Keratinocyte (primary cell): ENCODE measurements around the gene MBP. TPM values are rescaled to one million over a fixed set of nuclear protein-coding genes. Genes with fewer than 3 reads are reported as not detected.

Experiments used
- DNase-seq: peaks from one replicate; pipeline ENCODE4 v3.0.0-alpha.2; 2011; ENCODE audit warnings: low read depth, missing footprints, low spot score
- FAIRE-seq: peaks from 2 replicates; lab custom pipeline; 2011; peaks lifted over from hg19 to GRCh38; lab: Jason Lieb, UNC
- H2AFZ ChIP-seq: 2 replicates; pipeline ENCODE4 v1.6.0; 2012; ENCODE audit warnings: low read length, control low read depth, inconsistent platforms; ENCODE audit not compliant: control insufficient read depth
- H3K27ac ChIP-seq: 2 replicates; pipeline ENCODE4 v1.5.1; 2011; ENCODE audit warnings: low read length; ENCODE audit not compliant: control insufficient read depth, insufficient read depth
- H3K27me3 ChIP-seq: 3 replicates; pipeline ENCODE4 v1.6.0; 2011; ENCODE audit warnings: low read length; ENCODE audit not compliant: control insufficient read depth, insufficient read depth; ENCODE audit errors: extremely low read depth
- H3K36me3 ChIP-seq, 2 experiments: 2 replicates in 1 of 2; 3 replicates in 1 of 2; pipeline ENCODE4 v1.5.1; 2011; ENCODE audit warnings: low read length in 2 of 2, mild to moderate bottlenecking in 1 of 2; ENCODE audit not compliant: control insufficient read depth in 2 of 2, insufficient read depth in 2 of 2; ENCODE audit errors: extremely low read depth in 1 of 2
- H3K4me1 ChIP-seq: 3 replicates; pipeline ENCODE4 v1.5.1; 2011; ENCODE audit warnings: low read length; ENCODE audit not compliant: control insufficient read depth, insufficient read depth; ENCODE audit errors: extremely low read depth
- H3K4me2 ChIP-seq: 3 replicates; pipeline ENCODE4 v1.6.0; 2011; ENCODE audit warnings: low read depth, low read length; ENCODE audit not compliant: control insufficient read depth, insufficient read depth; ENCODE audit errors: extremely low read depth
- H3K4me3 ChIP-seq, 3 experiments: fragments of 200-600 bp in 1 of 3; sonication (generic) in 1 of 3; 2 replicates in 2 of 3; 3 replicates in 1 of 3; pipeline ENCODE4 v1.5.1; 2011 to 2016; ENCODE audit warnings: low read length in 3 of 3, mild to moderate bottlenecking in 3 of 3, control low read depth in 2 of 3, inconsistent platforms in 1 of 3, low read depth in 1 of 3, mixed read lengths in 1 of 3, mixed run types in 1 of 3, moderate library complexity in 1 of 3; ENCODE audit not compliant: control insufficient read depth in 2 of 3, insufficient read depth in 2 of 3; ENCODE audit errors: extremely low read depth in 1 of 3
- H3K79me2 ChIP-seq: 2 replicates; pipeline ENCODE4 v1.6.0; 2012; ENCODE audit warnings: low read length; ENCODE audit not compliant: control insufficient read depth, insufficient read depth
- H3K9ac ChIP-seq: 3 replicates; pipeline ENCODE4 v1.6.0; 2011; ENCODE audit warnings: low read length; ENCODE audit not compliant: control insufficient read depth, insufficient read depth; ENCODE audit errors: extremely low read depth
- H3K9me1 ChIP-seq: 3 replicates; pipeline ENCODE4 v1.6.0; 2011; ENCODE audit warnings: low read length; ENCODE audit not compliant: control insufficient read depth, insufficient read depth; ENCODE audit errors: extremely low read depth
- H3K9me3 ChIP-seq: 2 replicates; pipeline ENCODE4 v1.5.1; 2012; ENCODE audit warnings: low read depth, low read length; ENCODE audit not compliant: control insufficient read depth
- H4K20me1 ChIP-seq: 3 replicates; pipeline ENCODE4 v1.6.0; 2011; ENCODE audit warnings: low read length; ENCODE audit not compliant: control insufficient read depth, insufficient read depth; ENCODE audit errors: extremely low read depth
- CTCF ChIP-seq, 3 experiments: IDR thresholded peaks in 1 of 3; conservative IDR thresholded peaks in 1 of 3; optimal IDR thresholded peaks in 1 of 3; 2 replicates in 2 of 3; 3 replicates in 1 of 3; pipeline versions ENCODE3 to v1.5.1; 2011; ENCODE audit warnings: low read length in 3 of 3, mild to moderate bottlenecking in 3 of 3, moderate library complexity in 2 of 3, control low read depth in 1 of 3, inconsistent platforms in 1 of 3; ENCODE audit not compliant: insufficient read depth in 2 of 3; ENCODE audit errors: extremely low read depth in 1 of 3
- EZH2 ChIP-seq: IDR thresholded peaks from one replicate; pipeline ENCODE4 v1.6.1; 2012; ENCODE audit warnings: inconsistent platforms, mild to moderate bottlenecking, low read length, moderate library complexity
- dilution Hi-C: fragments of 300-500 bp; cut with MboI; formaldehyde crosslinking; loops from one replicate; pipeline ENCODE4 v1.7.0; 2020; ENCODE audit warnings: low sequenced_read_pairs; ENCODE audit not compliant: extremely low pct_ligation_motif_present
- polyA plus RNA-seq, 5 experiments: library from polyadenylated mRNA; depleted of rRNA in 3 of 5; stranded (reverse) in 3 of 5; stranded (forward) in 1 of 5; unstranded in 1 of 5; fragments of >200 nt; gene quantifications; 1 replicate in 1 of 5; 2 replicates in 3 of 5; 3 replicates in 1 of 5; pipeline versions ENCODE4 v1.2.1 to v1.2.3, GENCODE V29; 2011 to 2012; ENCODE audit warnings: missing spikeins in 2 of 5, low read depth in 1 of 5, low replicate concordance in 1 of 5

MBP gene
- polyA plus RNA-seq, 1 donor (not counting 4 experiments of a cell fraction or from before 2014, with no cell fraction given), result 38.7 TPM

DNA sequence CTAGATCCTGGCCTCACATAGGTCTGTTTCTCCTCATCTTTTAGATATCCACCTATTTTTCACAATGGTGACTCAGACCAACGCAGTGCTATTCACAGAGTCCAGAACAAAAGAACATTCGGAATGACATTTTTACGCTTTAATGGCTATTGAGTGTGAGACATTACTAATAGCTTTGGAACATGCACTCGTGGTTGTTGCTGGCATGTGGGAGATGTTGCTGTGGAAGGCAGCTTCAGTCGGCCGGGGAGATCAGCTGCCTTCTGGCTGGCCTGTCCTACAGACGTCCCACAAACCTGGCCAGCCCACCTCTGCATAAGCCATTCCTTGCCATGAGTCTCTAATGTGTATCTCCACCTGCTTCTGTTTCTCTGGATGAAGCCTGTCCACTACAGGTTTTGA, 3.4 kb downstream of the MBP start:
- peak; percentile 98 for FAIRE-seq
- no peaks in the 10 kb centered on the region for H3K9me3 ChIP-seq
- peak overlapping the region; percentile 73 for H3K4me2 ChIP-seq
- H3K4me3 ChIP-seq, result peak overlapping the region in 1 of 3 experiments; percentile 17
- dilution Hi-C loops, result no loop called here
- H3K27me3 ChIP-seq, result no peaks in the 10 kb centered on the region
- H3K79me2 ChIP-seq, result peaks cover 52% of the 10 kb centered on the region
- no peak overlapping the region for H2AFZ ChIP-seq
- H4K20me1 ChIP-seq, result no peaks in the 10 kb centered on the region
- TF ChIP-seq EZH2 (no peak), CTCF (optimal IDR thresholded peaks at IDR 0.05 in 1 of 3, IDR thresholded peaks at IDR 0.05 in 1 of 3, conservative IDR thresholded peaks at IDR 0.05 in 1 of 3; ENCODE audit: extremely low read depth in 1 of 3, insufficient read depth in 2 of 3, low read length in 3 of 3) (no peak)
- peak overlapping the region; percentile 94 for H3K27ac ChIP-seq
- peak overlapping the region; percentile 81 for H3K9ac ChIP-seq
- H3K4me1 ChIP-seq, result peaks cover 58% of the 10 kb centered on the region
- H3K9me1 ChIP-seq, result no peaks in the 10 kb centered on the region
- no peak for DNase-seq
- H3K36me3 ChIP-seq, result peaks cover 0 to 3% of the 10 kb centered on the region in 2 experiments

- peaks cover 2 to 8% of the 10 kb centered on the region in 2 experiments for H3K36me3 ChIP-seq
- dilution Hi-C loops, result no loop called here
- peak; percentile 94 for DNase-seq
- peaks cover 58% of the 10 kb centered on the region for H3K4me1 ChIP-seq
- H3K27ac ChIP-seq, result peak overlapping the region; percentile 94
- H4K20me1 ChIP-seq, result no peaks in the 10 kb centered on the region
- no peak overlapping the region for H2AFZ ChIP-seq
- H3K9me1 ChIP-seq, result no peaks in the 10 kb centered on the region
- H3K79me2 ChIP-seq, result peaks cover 63% of the 10 kb centered on the region
- H3K27me3 ChIP-seq, result no peaks in the 10 kb centered on the region
- no peaks in the 10 kb centered on the region for H3K9me3 ChIP-seq
- peak overlapping the region; percentile 73 for H3K4me2 ChIP-seq
- peak overlapping the region in 2 of 3 experiments; percentile 16 to 43 for H3K4me3 ChIP-seq
- FAIRE-seq, result peak; percentile 90
- peak overlapping the region; percentile 49 for H3K9ac ChIP-seq
- TF ChIP-seq EZH2 (no peak), CTCF (optimal IDR thresholded peaks at IDR 0.05 in 1 of 3, IDR thresholded peaks at IDR 0.05 in 1 of 3, conservative IDR thresholded peaks at IDR 0.05 in 1 of 3; ENCODE audit: extremely low read depth in 1 of 3, insufficient read depth in 2 of 3, low read length in 3 of 3) (no peak)
Observed at GRCh38 chr18:77127769-77128671, 4.6 kb downstream of the MBP start.
